Pons (tissue), 1 donor: ENCODE measurements around the gene ESRRB.

Experiments
- DNase-seq: peaks from one replicate; pipeline ENCODE4 v3.0.0-alpha.2; 2016; ENCODE audit warnings: low spot score

Gene ESRRB

DNA sequence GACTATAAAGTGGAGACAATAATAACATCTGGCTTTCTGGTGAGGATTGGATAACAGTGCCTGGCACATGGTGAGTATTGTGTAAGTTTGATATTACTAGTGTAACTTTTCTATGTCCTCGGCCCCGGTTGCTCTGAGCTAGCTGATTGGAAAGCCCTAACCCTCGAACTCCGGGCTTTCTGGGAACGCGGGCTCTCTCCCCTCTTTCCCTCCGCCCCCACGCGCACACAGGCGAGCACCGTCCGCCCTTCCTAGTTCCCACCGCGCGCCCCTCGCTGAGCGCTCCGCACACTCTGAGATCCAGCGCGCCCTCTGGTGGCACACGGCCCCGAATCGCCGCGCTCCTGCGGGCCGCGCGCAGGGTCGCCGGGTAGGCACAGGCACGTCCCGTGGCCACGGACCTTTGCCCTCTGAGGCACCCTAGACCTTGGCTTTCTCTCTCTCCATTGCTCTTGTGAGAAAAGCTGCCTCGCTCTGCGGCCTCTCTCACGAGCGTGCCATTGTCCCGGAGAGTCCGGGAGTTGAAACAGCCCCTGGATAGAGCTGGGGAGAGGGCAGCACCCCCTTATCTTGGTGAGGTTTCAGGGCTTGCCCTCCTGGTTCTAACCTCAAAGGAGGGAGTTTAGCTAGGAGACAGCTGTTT is 23.2 kb upstream of the ESRRB start:
- DNase-seq: no peak

DNA sequence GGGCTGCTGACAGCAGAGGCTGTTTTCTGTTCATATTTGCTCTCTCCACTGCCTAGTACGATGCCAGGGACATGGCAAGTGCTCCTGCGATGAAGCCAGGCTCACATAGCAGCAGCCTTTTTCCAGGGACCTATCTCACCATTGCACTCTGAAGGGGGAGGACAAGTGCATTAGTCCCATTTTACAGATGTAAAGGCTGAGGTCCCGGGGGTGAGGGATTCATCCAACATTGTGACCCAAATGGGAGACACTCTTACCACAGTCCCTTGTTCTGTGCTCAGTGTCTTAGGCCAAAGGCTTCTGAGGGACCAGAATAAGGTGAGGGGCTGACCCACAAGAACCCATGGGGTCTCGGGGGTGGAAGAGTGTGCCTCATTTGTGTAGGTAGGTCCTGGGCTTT is 21.6 kb upstream of the ESRRB start:
- no peak for DNase-seq

DNA sequence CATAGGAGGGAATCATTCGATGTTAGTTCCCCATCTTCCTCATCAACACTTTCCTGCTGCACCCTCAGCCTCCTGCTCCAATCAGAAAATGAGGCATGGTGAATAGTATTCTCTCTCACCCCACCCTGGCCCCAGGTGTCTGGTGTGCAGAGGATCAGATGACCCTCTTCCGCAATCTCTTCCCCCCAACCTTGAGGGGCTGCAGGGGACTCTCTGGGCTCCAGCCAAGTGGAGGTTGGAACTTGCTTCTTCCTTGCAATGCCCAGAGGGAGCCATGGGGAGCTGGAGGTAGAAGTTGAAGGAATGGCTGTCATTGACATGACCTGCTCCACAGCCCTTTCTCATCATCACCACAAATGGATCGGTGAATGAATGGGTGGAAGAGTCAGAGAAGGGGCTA is 20.2 kb upstream of the ESRRB start:
- no peak for DNase-seq

DNA sequence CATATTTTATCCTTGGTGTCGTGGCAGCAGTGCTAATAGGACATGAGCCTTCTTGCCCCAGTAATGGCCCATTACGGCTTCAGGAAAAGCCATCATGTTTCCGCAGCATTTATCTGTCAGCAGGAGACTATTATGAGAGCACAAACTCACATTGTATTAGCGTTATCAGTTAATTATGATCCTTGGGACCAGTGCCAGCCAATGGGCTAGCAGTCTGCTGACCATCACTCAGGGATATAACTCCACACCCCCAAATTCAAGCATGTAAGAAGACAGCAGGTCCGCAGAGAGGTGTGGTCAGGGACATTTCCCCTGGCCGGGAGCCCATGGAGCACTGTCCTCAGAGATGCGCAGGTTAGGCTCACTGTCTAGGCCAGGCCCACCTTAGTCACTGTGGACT is 4.9 kb upstream of the ESRRB start:
- no peak for DNase-seq

DNA sequence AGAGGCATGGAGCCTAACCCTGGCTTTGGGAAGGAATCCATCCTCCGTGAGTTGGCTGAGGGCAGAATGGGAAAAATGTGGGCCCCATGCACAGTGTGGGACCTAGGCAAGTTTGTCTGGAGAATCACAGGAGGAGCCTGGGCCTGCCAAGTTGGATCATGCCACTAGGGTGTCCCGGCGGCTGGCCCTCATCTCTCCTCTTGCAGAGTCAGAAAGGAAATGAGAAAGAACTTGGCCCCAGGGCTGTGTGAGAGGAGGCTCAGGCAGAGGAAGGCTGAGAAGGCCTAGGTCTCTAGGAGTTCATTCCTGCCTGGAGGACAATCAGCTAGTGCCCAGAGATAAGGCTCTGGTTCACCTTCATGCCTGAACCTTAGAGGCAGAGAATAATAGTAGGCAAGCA is 2.5 kb upstream of the ESRRB start:
- no peak for DNase-seq

DNA sequence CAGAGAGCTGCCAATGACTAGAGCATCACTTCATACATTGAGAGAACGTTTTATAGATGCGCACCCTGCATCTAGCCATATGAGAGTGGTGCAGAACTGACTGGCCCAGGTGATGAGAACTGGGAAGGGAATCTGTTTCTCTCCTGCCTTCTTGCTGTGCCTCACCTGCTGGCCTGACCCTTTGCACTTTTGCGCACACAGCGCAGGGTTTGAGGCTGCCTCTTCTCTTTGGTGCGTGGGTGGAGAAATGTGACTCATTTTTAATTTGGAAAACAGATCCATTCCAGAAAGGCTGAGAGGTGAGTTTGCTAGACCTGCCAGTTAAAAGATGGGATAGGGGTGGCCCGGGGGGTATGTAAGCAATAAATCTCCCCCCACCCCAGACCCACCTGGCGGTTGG is 453 bp upstream of the ESRRB start:
- no peak for DNase-seq

DNA sequence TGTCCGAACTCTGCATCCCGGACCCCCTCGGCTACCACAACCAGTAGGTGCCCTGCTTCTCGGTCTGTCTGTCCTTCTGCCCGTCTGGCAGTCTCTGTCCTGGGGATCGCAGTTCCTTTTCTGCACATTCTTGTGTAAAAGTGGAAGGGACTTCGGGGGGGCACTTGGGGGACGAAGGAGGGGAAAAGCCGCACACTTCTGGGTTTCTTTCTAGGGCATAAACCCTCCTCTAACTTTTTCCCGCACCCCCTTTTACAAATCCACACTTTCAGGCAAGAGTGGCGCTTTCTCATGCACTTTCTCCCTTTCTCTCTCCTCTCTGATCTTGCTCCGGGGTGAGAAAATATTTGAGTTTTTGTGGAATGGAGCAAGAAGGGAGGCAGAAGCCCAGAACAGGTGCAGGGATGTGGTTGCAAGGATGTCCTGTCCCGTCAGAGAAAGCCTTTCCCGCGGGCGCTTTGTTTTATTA is 506 bp downstream of the ESRRB start:
- no peak for DNase-seq

DNA sequence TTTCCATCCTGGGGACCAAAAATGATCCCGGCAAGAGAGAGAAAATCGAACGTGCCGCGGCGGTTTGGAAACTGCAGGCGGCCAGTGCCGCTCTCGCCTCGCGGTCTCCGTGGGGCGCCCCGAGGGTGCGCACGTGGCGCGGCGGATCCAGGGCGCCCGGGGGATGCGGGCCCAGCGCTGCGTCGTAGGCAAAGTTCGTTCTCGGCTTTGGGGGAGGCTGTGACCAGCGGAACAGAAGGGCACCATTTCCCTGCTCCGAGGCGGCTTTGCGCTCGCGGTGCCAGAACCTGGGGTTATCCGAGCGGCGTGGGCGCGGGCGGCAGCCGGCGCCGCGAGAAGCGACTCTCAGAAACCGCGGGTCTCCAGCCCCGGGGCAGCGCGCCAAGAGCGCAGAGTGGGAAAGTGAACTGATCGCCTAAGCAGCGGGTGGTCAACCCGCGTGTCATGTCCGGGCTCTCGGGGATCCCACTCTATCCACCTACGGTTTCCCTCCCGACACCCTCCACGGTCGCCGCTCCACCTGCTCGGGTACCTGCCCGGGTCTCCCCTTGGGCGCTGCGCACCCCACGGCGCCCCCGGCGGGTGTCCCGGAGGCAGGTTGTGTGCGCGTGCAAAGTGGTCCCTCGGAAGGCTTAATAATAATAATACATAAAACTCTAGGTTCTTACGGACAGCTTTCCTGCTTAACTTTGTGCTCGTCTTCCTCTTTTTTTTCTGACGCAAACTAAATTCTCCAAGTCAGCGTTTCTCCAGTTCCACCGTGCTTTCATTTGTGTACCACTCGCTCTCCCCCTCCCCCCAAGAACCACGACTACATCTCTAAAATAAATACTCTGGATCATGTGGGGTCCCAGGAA is 1.2 kb downstream of the ESRRB start:
- DNase-seq: peak; percentile 35

DNA sequence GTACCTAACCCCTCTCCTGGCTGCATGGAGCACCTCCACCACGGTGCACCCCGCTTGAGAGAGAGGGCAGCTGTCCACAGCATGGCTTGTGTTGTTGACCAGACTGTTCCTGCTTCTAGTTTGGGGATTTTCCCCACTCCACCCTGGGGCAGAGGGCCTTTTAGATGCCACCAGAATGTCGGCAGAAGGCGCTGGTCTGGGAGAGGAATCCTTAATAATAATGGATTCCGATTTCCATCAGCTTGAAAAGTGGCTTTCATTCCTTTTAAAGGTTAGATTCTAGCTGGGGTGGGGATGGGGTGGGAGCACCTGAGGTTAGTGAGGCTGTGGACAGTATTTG is 1.8 kb downstream of the ESRRB start:
- no peak for DNase-seq

DNA sequence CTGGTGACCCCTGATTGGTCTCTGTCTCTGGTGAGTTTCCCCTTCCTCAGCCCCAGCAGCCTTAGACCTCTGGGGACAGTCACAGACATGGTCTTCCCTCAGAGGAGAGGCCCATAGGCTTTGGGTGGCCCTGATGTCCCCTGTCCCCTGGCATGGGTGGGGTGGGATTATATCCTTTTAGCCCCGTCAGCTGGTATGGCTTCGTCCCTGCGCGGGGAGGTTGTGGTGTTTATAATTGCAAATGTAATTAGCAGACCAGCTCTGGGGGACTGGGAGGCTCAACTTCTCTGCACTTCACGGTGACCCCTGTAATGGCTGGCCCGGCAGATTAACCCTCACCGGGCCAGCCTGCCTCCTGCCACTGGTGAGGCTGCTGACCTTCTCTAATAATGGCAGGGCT is 5.1 kb downstream of the ESRRB start:
- DNase-seq: no peak

DNA sequence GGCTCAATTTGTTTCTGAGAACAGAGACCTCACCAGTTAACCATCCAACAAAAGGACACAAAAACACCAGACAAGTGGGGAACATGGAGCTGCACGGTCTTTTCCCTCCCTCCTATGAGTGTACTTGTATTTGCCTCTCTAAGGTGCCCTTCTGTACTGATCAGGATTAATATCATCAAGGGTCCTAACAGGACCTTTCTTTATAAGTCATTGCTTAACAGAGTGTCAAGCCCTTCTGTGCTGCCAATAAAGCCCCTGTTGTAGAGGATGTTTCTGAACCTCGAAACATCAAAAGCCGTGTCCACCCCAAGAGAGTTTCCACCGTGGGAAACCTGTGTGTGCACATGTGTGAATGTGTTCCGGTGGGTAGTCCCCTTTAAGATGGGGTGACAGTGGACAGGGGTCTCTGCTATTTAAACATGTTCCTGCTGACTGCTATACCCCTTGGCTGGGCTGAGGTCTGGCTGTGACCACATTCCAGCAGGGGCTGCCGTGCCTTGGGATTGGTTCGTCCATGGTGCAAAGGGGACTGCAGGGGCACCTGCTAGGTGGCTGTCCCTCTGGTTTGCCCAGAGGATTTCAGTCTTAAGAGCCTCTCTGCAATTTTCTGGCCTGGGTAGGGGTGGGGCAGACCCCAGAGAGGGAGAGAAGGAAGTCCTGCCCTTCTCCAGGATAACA is 6.0 kb downstream of the ESRRB start:
- DNase-seq: no peak

DNA sequence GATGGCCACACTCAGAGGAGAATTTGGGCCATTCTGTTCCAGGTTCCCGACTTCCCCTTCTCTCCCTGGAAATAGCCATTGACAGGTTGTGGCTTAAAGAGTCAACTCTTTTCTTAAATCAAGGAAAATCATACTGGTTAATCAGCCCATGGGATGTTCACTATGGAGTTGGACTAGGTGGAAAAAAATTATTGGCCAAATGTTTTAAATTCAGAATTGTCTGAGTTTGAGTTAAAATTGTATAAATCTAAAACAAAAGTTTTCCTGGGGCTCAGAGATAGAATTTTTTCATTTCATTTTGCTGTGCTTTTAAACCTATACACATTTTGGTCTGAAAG is 6.5 kb downstream of the ESRRB start:
- DNase-seq: no peak

DNA sequence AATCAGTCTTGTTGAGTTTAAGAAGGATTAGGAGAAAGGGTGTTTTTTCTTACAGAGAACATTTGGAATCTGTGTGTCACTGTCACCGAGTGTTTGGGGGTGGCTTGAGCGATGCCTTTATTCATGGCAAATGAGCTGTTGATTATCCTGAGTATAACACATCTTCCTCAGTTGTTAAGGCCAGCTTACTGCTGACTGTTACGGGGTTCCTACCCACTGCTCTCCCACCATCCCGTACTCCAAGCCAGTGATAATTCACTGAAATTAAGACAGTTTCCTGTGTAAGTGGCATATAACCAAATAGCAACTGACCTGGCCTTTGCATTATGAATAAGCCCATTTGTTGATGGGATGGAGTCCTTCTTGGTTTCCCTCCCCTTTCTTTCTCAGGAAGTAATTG is 9.5 kb downstream of the ESRRB start:
- no peak for DNase-seq

DNA sequence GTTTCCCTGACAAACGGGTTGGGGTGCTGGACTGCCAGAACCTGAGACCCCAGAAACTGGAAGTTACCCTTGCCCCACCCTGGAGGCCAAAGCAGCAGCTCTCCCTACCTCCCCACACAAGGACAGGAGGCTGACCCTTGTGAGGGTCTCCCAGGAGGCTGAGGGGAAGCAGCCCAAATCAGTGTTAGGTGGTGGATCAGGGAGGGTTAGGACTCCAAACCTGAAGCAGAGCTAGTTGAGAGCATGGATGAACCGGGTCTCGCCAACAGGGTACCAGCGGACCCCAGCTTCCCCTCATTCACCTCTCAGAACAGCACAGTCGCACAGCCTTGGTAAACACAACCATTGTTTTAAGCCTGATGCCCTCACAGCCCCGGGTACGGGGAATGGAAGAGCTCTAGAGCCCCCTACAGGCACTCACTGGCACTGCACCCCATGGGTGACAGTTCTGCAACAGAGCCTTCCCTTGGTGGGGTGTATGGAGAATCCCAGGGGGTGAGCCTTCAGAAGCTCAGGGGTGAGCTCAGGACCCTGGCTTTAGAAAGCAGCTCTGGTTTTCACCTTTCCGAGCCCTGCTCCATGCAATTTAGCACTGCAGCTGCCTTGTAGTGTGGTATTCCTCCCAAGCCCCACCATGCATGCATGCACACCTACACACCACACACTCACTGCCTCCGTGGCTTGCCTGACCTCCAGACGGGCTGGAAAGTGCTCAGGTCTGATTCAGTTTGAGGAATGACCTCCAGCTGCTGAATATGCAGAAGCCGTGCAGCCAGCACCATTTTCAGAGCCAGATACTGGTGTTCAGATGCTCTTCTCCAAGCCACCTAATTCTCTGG is 11.2 kb downstream of the ESRRB start:
- peak; percentile 77 for DNase-seq

DNA sequence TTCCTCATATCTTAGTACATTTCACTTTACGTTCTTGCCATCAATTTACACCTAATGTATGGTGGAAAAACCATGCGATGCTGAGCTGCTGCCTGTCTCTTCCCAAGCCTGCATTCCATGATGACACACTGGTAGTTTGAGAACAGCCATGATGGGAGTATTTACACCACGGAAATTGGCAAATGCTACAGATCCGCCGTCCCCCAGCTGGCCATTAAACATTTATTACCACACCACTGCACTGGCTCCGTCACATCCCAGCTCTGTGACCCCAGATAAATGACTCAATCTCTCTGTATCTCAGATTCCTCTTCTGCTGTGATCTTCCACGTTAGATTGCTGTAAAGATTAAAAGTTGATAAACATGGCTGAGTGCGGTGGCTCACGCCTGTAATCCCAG is 13.9 kb downstream of the ESRRB start:
- no peak for DNase-seq

DNA sequence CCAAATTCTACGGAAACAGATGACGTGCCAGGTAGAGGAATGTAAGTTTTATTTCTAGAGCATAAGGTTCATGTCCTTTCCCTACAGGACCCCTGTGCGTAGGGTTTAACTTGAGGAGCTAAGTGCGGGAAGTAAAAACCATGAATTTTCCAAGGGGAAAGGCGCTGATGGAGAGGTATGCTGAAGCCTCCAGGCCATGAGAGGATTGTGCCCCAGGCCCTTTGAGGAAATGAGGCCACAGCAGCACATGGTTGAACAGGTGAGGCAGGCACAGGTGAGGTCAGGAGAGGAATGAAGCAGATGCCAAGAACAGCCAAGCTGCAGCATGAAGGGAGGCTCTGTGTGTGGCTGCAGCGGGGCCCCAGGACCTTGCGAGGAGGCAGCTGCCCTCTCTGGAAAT is 14.7 kb downstream of the ESRRB start:
- no peak for DNase-seq

DNA sequence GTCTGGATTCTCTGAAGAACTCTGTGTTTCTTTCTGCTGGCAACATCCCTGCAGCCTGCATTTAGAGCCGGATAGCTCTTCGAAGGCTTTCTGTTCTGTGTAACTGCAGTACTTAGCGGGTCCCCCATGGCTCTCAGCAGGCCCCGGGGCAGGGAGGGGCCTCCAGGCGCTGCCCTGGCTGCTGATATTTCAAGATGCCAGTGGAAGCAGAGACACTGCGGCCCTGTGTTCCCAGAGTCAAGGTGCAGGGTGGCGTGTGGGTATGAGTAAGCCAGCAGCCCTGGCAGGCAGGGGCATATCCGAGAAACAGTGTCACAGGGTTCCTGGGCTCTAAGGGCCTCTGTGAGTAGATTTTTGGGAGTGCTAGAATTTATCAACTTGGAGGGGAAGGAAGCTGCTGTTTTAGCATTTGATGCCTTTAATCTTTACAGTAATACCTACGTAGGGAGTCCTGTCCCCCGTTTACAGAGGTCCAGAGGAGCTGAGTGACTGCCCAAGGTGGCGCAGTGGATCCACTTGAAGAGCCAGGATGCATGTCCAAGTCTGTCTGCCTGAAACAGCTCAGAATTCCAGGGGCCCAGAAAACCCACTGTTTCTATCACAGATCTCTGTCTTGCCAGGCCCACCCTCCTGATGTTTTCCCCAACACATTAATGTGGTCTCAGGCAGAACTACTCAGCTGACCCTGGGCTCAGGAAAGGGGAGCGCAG is 16.2 kb downstream of the ESRRB start:
- no peak for DNase-seq

DNA sequence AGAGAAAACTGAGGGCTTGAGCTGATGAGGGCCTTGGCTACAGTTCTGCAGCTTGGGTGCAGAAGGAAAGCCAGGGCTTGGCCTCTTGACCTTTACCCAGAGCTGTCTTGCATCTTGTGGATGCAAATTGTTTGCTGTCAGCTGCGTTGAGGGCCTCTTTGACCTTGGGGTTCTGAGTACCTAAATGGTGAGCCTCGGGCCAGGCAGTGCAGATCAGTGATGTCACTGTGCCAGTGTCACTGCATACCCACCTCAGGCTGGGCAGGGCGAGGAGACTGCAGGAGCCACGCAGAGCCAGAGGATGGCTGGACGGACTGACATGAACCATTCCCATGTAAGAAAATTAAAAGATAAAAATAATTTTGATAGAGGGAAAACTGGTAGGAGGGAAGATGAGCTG is 18.6 kb downstream of the ESRRB start:
- DNase-seq: no peak

DNA sequence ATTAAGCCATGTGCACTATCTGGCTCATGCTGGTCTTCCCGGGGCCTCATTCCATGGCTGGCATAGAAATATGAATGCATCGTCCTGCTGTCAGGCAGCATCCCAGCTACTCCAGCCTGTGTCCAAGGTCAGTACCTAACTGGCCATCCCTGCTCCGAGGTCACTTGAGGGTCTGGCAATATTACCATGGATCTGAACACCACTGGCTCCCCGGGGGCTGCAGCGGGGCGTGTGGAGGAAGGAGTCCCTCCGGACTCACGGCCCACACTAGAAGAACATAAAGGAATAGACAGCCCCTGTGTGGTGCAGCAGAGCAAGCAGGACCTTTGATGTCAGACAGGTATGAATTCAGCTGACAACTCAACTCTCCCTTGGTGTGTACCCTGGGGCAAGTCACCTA is 19.2 kb downstream of the ESRRB start:
- DNase-seq: no peak

DNA sequence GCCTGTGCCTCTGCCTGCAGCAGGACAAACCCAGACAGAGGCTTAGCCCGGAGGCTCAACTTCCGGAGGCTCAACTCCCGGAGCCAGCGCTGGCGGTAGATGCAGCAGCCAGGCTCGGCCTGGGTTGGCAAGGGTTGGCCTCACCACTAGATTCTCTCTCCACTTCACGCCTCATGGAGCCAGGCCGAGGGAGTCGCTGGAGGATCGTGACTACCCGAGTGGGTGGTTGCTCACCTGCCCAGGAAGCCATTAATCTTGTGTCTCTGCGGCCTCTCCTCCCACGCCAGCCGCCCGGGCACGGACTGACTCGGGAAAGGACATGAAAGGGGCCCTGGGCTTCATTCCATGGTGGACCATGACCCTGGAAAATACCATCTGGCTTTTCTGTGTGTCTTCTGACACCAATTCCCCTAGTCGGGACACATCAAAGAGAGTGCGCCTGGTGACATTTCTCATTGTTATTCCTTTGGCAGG is 20.8 kb downstream of the ESRRB start:
- no peak for DNase-seq

DNA sequence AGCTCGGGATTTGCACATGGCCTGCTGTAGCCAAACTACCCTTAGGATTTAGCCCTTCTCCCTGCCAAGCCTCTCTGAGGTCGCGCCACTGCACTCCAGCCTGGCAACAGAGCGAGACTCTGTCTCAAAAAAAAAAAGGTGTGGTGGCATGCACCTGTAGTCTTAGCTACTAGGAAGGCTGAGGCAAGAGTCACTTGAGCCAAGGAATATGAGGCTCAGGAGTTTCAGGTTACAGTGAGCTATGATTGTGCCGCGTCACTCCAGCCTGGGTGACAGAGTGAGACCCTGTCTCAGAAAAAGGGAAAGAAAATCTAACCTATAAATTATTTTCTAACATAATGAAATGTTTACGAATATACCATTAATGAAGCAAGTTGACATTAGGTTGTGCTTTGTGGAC is 29.7 kb downstream of the ESRRB start:
- DNase-seq: no peak
